ENCODE measurements around the gene EYS.

DNA sequence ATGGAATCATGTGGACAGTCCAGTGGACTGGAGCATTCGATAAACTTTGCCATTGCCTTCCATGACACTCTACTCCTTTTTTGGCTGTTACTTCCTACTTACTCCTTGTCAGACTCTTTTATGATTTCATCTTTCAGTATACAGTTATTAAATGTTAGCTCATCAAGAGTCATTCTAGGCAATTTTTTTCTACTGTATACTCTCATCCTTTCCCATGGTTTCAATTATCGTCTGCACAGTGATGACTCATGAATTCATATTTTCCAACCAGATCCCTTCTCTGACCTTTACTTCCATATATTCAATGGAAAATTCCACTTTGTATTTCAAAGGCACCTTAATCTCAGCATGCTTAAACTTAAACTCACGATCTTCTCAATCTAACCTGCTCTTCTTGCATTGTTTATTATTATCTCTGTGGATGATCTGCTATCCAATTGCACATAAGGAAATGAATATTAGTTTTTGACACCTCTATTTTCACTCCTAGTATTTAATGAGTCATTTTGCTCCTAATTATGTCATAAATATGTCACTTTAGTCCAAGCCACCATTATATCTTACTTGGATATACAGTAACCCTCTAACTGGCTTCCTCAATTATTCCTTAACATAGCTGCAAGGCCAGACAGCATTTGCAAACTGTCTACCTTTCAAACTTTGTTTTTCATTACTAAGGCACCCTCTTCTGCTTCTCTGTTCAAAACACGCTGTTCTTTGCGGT, 1643.9 kb downstream of the EYS start:
- TF ChIP-seq, protein P1, sequence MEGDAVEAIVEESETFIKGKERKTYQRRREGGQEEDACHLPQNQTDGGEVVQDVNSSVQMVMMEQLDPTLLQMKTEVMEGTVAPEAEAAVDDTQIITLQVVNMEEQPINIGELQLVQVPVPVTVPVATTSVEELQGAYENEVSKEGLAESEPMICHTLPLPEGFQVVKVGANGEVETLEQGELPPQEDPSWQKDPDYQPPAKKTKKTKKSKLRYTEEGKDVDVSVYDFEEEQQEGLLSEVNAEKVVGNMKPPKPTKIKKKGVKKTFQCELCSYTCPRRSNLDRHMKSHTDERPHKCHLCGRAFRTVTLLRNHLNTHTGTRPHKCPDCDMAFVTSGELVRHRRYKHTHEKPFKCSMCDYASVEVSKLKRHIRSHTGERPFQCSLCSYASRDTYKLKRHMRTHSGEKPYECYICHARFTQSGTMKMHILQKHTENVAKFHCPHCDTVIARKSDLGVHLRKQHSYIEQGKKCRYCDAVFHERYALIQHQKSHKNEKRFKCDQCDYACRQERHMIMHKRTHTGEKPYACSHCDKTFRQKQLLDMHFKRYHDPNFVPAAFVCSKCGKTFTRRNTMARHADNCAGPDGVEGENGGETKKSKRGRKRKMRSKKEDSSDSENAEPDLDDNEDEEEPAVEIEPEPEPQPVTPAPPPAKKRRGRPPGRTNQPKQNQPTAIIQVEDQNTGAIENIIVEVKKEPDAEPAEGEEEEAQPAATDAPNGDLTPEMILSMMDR (IDR thresholded peaks at IDR 0.05; ENCODE audit: low read length): no peak
- TF ChIP-seq EZH2phosphoT487 (IDR thresholded peaks at IDR 0.05; ENCODE audit: low read length): no peak

Measured in MM.1S (cell line).